OCI-LY1 (cell line): ENCODE data around the gene METTL25B.
A peak's percentile ranks its signal among the peaks of the same experiment; 100 is the strongest.

ENCODE experiments used
- H2AFZ ChIP-seq: fragments of 200-600 bp; sonication (generic), shearing (Covaris generic); 2 replicates; pipeline ENCODE4 v1.6.0; 2014; ENCODE audit warnings: antibody characterized with exemption, mild to moderate bottlenecking, low read length
- H3F3A ChIP-seq: fragments of 200-600 bp; sonication (generic), shearing (Covaris generic); 2 replicates; pipeline ENCODE4 v1.6.0; 2014; ENCODE audit warnings: mild to moderate bottlenecking, antibody characterized with exemption, low read length, moderate library complexity; ENCODE audit not compliant: insufficient read depth
- H3K27ac ChIP-seq: fragments of 200-600 bp; sonication (generic); 2 replicates; pipeline ENCODE4 v1.5.1; 2014; ENCODE audit warnings: low read length, mixed run types, mild to moderate bottlenecking, low read depth; ENCODE audit not compliant: poor library complexity, severe bottlenecking
- H3K27me3 ChIP-seq: fragments of 200-600 bp; sonication (generic); 2 replicates; pipeline ENCODE4 v1.6.0; 2014; ENCODE audit warnings: antibody characterized with exemption, mild to moderate bottlenecking, low read length, moderate library complexity; ENCODE audit not compliant: insufficient read depth
- H3K36me3 ChIP-seq: fragments of 200-600 bp; sonication (generic); 2 replicates; pipeline ENCODE4 v1.6.1; 2014; ENCODE audit warnings: mild to moderate bottlenecking, antibody characterized with exemption, low read length, moderate library complexity, mixed read lengths; ENCODE audit not compliant: insufficient read depth
- H3K4me1 ChIP-seq: fragments of 200-600 bp; sonication (generic); 2 replicates; pipeline ENCODE4 v1.5.1; 2014; ENCODE audit warnings: mild to moderate bottlenecking, low read length, moderate library complexity; ENCODE audit not compliant: insufficient read depth, severe bottlenecking
- H3K4me2 ChIP-seq: fragments of 200-600 bp; sonication (generic), shearing (Covaris generic); 2 replicates; pipeline ENCODE4 v1.6.1; 2014; ENCODE audit warnings: low read length
- H3K4me3 ChIP-seq: fragments of 200-600 bp; sonication (generic); 2 replicates; pipeline ENCODE4 v1.5.1; 2014; ENCODE audit warnings: low read length, low read depth, mild to moderate bottlenecking, mixed read lengths; ENCODE audit not compliant: poor library complexity, severe bottlenecking
- H3K79me2 ChIP-seq: fragments of 200-600 bp; shearing (Covaris generic); 2 replicates; pipeline ENCODE4 v1.6.1; 2016; ENCODE audit warnings: mixed run types, low read length, mixed read lengths; ENCODE audit not compliant: insufficient read depth
- H3K9ac ChIP-seq: fragments of 200-600 bp; sonication (generic), shearing (Covaris generic); 2 replicates; pipeline ENCODE4 v1.6.1; 2014; ENCODE audit warnings: mild to moderate bottlenecking, low read length, mixed read lengths
- H3K9me2 ChIP-seq: fragments of 200-600 bp; sonication (generic), shearing (Covaris generic); 2 replicates; pipeline ENCODE4 v1.6.1; 2014; ENCODE audit warnings: low read depth, mild to moderate bottlenecking, low read length, mixed read lengths
- H3K9me3 ChIP-seq: fragments of 200-600 bp; shearing (Covaris generic); 2 replicates; pipeline ENCODE4 v1.6.1; 2014; ENCODE audit warnings: low read length, mixed read lengths
- H4K20me1 ChIP-seq: fragments of 200-600 bp; sonication (generic), shearing (Covaris generic); 2 replicates; pipeline ENCODE4 v1.6.0; 2016; ENCODE audit warnings: mild to moderate bottlenecking, low read length; ENCODE audit not compliant: insufficient read depth
- EZH2 ChIP-seq: fragments of 200-600 bp; sonication (generic), shearing (Covaris generic); IDR thresholded peaks from 2 replicates; pipeline ENCODE4 v1.8.0; 2017; ENCODE audit warnings: borderline replicate concordance, mixed run types, mild to moderate bottlenecking, antibody characterized with exemption, low read length, moderate library complexity, mixed read lengths
- TF ChIP-seq, protein P1 (sequence below): fragments of 200-600 bp; sonication (generic), shearing (Covaris generic); IDR thresholded peaks from 2 replicates; pipeline ENCODE4 v1.5.1; 2017; ENCODE audit warnings: mild to moderate bottlenecking, antibody characterized with exemption, low read length, moderate library complexity, mixed read lengths

METTL25B gene

DNA sequence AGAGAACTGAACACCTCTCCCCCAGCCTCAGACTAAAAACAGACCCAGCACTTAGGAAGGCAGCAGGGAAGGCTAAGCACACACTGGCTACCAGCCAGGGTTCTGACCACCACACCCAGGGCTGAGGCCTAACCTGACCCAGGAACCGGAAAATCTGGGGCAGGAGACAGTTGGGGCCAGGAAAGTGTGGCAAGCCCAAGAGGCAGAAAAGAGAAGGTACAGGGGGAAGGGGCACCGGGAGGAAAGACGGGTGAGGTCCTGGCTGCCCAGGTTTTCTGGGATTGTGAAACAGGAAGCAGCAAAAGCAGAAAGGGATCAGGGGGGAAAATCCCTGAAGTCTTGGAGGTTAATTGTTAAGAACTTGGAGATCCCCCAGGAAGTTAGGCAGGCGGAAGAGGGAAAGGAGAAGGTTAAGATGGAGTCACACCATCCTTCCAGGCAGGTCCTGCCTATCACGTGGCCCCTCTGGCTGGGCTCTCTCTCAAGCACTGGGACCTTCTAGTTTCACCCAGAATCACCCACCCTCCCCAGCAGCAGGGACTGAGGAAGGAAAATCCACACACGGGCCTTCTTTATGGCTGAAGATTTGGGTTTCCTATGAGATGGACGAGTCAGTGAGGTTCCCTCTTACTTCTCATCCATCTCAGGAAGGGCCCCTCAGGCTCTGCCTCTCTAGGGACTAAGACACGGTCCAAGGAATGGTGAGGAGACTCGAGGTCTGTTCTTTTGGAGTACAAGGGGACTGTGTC is 20.6 kb downstream of the METTL25B start:
- Histone ChIP-seq H3K36me3 (peaks cover 31% of the 10 kb centered on the region; the same call in 1 of the 2 replicates), H3K4me1 (peaks cover 53% of the 10 kb centered on the region), H3K4me3 (peak overlapping the region; percentile 91), H2AFZ (no peak overlapping the region), H3K9ac (peak overlapping the region; percentile 99), H3K9me2 (no peaks in the 10 kb centered on the region), H4K20me1 (no peaks in the 10 kb centered on the region), H3K27ac (peak overlapping the region; percentile 82), H3K9me3 (no peaks in the 10 kb centered on the region), H3K27me3 (no peaks in the 10 kb centered on the region), H3K79me2 (peaks cover 53% of the 10 kb centered on the region), H3K4me2 (peak overlapping the region; percentile 98), H3F3A (no peaks in the 10 kb centered on the region)
- TF ChIP-seq, protein P1, sequence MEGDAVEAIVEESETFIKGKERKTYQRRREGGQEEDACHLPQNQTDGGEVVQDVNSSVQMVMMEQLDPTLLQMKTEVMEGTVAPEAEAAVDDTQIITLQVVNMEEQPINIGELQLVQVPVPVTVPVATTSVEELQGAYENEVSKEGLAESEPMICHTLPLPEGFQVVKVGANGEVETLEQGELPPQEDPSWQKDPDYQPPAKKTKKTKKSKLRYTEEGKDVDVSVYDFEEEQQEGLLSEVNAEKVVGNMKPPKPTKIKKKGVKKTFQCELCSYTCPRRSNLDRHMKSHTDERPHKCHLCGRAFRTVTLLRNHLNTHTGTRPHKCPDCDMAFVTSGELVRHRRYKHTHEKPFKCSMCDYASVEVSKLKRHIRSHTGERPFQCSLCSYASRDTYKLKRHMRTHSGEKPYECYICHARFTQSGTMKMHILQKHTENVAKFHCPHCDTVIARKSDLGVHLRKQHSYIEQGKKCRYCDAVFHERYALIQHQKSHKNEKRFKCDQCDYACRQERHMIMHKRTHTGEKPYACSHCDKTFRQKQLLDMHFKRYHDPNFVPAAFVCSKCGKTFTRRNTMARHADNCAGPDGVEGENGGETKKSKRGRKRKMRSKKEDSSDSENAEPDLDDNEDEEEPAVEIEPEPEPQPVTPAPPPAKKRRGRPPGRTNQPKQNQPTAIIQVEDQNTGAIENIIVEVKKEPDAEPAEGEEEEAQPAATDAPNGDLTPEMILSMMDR, result no peak
- TF ChIP-seq EZH2, result no peak

DNA sequence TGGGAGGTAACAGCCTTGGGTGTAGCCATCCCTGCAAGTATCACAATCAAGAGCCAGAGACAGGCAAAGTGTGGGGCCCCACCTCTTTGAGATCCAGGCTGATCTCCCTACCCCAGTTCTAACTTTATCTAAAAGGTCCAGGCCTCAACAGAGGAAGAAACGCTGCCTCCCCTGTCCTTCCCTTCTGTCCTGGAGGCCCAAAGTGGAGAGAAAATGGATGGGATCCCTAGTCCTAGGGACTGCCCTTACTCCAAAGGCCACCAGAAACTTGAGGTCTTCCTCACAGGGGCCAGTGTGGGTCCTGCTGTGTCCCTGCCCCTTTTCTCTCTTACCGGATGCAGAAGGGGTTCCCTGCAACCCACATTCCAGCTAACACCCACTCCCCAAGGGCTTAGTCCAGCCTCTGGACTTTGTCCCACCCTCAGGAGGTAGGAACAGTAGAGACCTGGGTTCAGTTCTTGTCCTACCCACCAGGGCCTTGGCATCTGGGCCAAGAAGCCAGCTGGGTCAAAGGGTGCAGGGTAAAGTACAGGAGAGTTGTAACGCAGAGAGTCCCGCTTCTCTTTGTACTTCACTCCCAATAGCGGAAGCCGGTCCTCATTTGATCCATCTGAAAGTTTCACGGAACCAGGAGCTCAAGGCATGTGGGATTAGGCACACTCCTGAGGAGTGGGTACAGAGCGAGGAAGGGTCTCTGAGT is 21.3 kb downstream of the METTL25B start:
- TF ChIP-seq, protein P1, result no peak
- TF ChIP-seq EZH2, result no peak
- H3K4me3 ChIP-seq, result peak overlapping the region; percentile 91
- H4K20me1 ChIP-seq, result no peaks in the 10 kb centered on the region
- peak overlapping the region; percentile 99 for H3K9ac ChIP-seq
- H3K9me3 ChIP-seq, result no peaks in the 10 kb centered on the region
- no peaks in the 10 kb centered on the region for H3K27me3 ChIP-seq
- peaks cover 53% of the 10 kb centered on the region for H3K4me1 ChIP-seq
- H3K4me2 ChIP-seq, result peak overlapping the region; percentile 98
- H3K27ac ChIP-seq, result peak overlapping the region; percentile 82
- H3K9me2 ChIP-seq, result no peaks in the 10 kb centered on the region
- peaks cover 53% of the 10 kb centered on the region for H3K79me2 ChIP-seq
- H3F3A ChIP-seq, result no peaks in the 10 kb centered on the region
- H2AFZ ChIP-seq, result no peak overlapping the region
- peaks cover 27% of the 10 kb centered on the region; the same call in 1 of the 2 replicates for H3K36me3 ChIP-seq

DNA sequence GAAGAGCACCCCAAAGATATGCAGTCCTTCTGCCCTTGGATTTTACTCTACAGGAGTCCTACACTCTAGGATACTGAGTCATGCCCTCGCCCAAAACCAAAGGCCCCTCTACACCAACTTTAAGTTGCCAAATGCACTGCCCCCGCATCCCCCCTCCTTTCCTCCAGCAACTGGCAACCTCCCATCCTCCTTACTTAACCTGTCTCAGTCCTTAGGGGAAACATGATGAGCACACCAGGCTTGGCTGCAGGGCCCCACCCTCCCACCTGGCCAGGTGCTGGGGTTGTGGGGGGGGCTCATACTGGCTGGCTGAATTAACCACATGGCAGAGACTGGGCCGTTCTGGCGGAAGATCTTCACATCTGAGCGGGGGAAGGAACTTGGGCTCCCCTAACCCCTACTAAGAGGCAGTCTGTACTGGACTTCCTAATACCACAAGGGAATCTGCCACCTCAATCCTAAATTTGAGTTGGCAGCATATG is 22.0 kb downstream of the METTL25B start:
- H3K36me3 ChIP-seq, result peaks cover 21% of the 10 kb centered on the region; the same call in 1 of the 2 replicates
- peaks cover 53% of the 10 kb centered on the region for H3K79me2 ChIP-seq
- no peak overlapping the region for H2AFZ ChIP-seq
- no peaks in the 10 kb centered on the region for H3K9me2 ChIP-seq
- no peaks in the 10 kb centered on the region for H4K20me1 ChIP-seq
- TF ChIP-seq EZH2, result no peak
- TF ChIP-seq, protein P1, result no peak
- no peaks in the 10 kb centered on the region for H3K9me3 ChIP-seq
- peaks cover 53% of the 10 kb centered on the region for H3K4me1 ChIP-seq
- H3K4me2 ChIP-seq, result peak overlapping the region; percentile 98
- peak overlapping the region; percentile 99 for H3K9ac ChIP-seq
- H3K27me3 ChIP-seq, result no peaks in the 10 kb centered on the region
- H3K27ac ChIP-seq, result peak overlapping the region; percentile 82
- no peaks in the 10 kb centered on the region for H3F3A ChIP-seq
- peak overlapping the region; percentile 91 for H3K4me3 ChIP-seq
